CD4-positive, alpha-beta T cell (primary cell): Measurements from ENCODE around the gene CDH18. TPM values are rescaled to one million over a fixed set of nuclear protein-coding genes. Genes with fewer than 3 reads are reported as not detected.

Experiments used
- ATAC-seq: fragments of 200-7000 bp; cut with Tn5 transposase; one replicate; pipeline ENCODE4 v1.10.0; 2022; ENCODE audit warnings: mild to moderate bottlenecking; ENCODE audit not compliant: poor library complexity
- CTCF ChIA-PET: fragments of 350-600 bp; sonication (Branson Sonifier 250); formaldehyde crosslinking; loops from one replicate; lab custom pipeline; 2021; ENCODE audit warnings: antibody characterized with exemption, inconsistent platforms; lab: Charles Lee
- POLR2A ChIA-PET: fragments of 350-600 bp; sonication (Branson Sonifier 250); formaldehyde crosslinking; loops from one replicate; lab custom pipeline; 2021; ENCODE audit warnings: antibody characterized with exemption, inconsistent platforms; lab: Charles Lee
- DNase-seq, 14 experiments: peaks; one replicate each; pipeline ENCODE4 v3.0.0-alpha.2; 2013 to 2020; ENCODE audit warnings: mixed read lengths in 2 of 14
- H3K27ac ChIP-seq, 2 donors: one replicate each; pipeline versions ENCODE4 v1.5.1 to v1.7.0; 2013; ENCODE audit warnings: low read length in 2 of 2, low read depth in 1 of 2, mild to moderate bottlenecking in 1 of 2
- H3K27me3 ChIP-seq, 2 experiments: 1 replicate in 1 of 2; 2 replicates in 1 of 2; pipeline versions ENCODE4 v1.6.1 to v1.7.0; 2013; ENCODE audit warnings: low read length in 2 of 2, control low read depth in 1 of 2, mild to moderate bottlenecking in 1 of 2, moderate library complexity in 1 of 2; ENCODE audit not compliant: insufficient read depth in 2 of 2, control insufficient read depth in 1 of 2
- H3K36me3 ChIP-seq: one replicate; pipeline ENCODE4 v1.6.1; 2013; ENCODE audit warnings: low read length, control low read depth; ENCODE audit not compliant: insufficient read depth
- H3K4me1 ChIP-seq: one replicate; pipeline ENCODE4 v1.6.1; 2013; ENCODE audit warnings: low read length, control low read depth; ENCODE audit not compliant: insufficient read depth
- H3K4me3 ChIP-seq: one replicate; pipeline ENCODE4 v1.5.1; 2013; ENCODE audit warnings: mild to moderate bottlenecking, low read length, moderate library complexity
- H3K9me3 ChIP-seq, 2 experiments: 1 replicate in 1 of 2; 2 replicates in 1 of 2; pipeline versions ENCODE4 v1.6.1 to v1.7.0; 2013; ENCODE audit warnings: low read length in 2 of 2, mild to moderate bottlenecking in 2 of 2, control low read depth in 1 of 2, moderate library complexity in 1 of 2; ENCODE audit not compliant: control insufficient read depth in 1 of 2, insufficient read depth in 1 of 2
- H3K27ac Mint-ChIP-seq: one replicate; pipeline ENCODE4 v1.8.0; 2020; ENCODE audit warnings: mixed read lengths
- H3K27me3 Mint-ChIP-seq: one replicate; pipeline ENCODE4 v1.8.0; 2021; ENCODE audit warnings: mixed read lengths
- H3K36me3 Mint-ChIP-seq: one replicate; pipeline ENCODE4 v1.8.0; 2021; ENCODE audit warnings: low read depth, mixed read lengths
- H3K4me1 Mint-ChIP-seq: one replicate; pipeline ENCODE4 v1.8.0; 2021; ENCODE audit warnings: low read depth, mixed read lengths
- H3K4me3 Mint-ChIP-seq: one replicate; pipeline ENCODE4 v1.8.0; 2020; ENCODE audit warnings: mild to moderate bottlenecking, mixed read lengths
- H3K9me3 Mint-ChIP-seq: one replicate; pipeline ENCODE4 v1.8.0; 2020; ENCODE audit warnings: mixed read lengths
- intact Hi-C, 2 experiments: fragments of 100-400 bp; cut with DNase I in 1 of 2; cut with micrococcal nuclease in 1 of 2; formaldehyde crosslinking; loops; one replicate each; pipeline versions ENCODE4 v1.15.1 to v1.9.0; 2023 to 2025; cut with DNase I, micrococcal nuclease
- total RNA-seq, 174 experiments: library from RNA in 2 of 174; stranded (reverse) in 2 of 174; gene quantifications; one replicate each; pipeline ENCODE4 v1.2.3 and lab custom pipeline; 2021 to 2026
- TF ChIP-seq, protein P1 (sequence below): fragments of 200-600 bp; IDR thresholded peaks from one replicate; pipeline ENCODE4 v1.8.0; 2022; ENCODE audit warnings: antibody characterized with exemption, mild to moderate bottlenecking

The CDH18 gene
- total RNA-seq, 2 experiments from 2014 or later = not detected

DNA sequence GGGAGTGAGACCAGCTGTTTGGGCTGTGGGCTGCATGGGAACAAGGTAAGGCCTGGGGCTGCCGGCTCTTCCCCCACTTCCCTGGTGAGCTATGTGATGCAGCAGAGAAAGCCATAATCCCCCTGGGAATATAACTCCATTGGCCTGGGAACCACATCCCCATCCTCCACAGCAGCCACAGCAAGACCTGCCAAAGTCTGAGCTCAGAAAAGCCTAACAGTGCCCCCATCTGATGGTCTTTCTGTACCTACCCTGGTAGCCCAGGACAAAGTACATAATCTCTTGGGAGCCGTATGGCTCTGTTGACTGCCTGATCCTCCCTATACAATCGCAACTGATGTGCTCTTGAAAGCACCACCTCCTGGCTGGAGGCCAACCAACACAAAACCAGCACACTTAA, 432.6 kb downstream of the CDH18 start:
- no peak overlapping the region for H3K4me3 Mint-ChIP-seq
- H3K27me3 Mint-ChIP-seq = no peaks in the 10 kb centered on the region
- H3K9me3 ChIP-seq = peaks cover 0 to 8% of the 10 kb centered on the region in 2 experiments
- no peak overlapping the region for H3K4me3 ChIP-seq
- ATAC-seq (no peak), DNase-seq (no peak)
- H3K4me1 Mint-ChIP-seq = no peaks in the 10 kb centered on the region
- H3K4me1 ChIP-seq = no peaks in the 10 kb centered on the region
- peaks cover 14% of the 10 kb centered on the region for H3K9me3 Mint-ChIP-seq
- no peaks in the 10 kb centered on the region for H3K27me3 ChIP-seq
- H3K27ac ChIP-seq = no peak overlapping the region
- H3K27ac Mint-ChIP-seq = no peak overlapping the region
- no peaks in the 10 kb centered on the region for H3K36me3 ChIP-seq
- TF ChIP-seq, protein P1, sequence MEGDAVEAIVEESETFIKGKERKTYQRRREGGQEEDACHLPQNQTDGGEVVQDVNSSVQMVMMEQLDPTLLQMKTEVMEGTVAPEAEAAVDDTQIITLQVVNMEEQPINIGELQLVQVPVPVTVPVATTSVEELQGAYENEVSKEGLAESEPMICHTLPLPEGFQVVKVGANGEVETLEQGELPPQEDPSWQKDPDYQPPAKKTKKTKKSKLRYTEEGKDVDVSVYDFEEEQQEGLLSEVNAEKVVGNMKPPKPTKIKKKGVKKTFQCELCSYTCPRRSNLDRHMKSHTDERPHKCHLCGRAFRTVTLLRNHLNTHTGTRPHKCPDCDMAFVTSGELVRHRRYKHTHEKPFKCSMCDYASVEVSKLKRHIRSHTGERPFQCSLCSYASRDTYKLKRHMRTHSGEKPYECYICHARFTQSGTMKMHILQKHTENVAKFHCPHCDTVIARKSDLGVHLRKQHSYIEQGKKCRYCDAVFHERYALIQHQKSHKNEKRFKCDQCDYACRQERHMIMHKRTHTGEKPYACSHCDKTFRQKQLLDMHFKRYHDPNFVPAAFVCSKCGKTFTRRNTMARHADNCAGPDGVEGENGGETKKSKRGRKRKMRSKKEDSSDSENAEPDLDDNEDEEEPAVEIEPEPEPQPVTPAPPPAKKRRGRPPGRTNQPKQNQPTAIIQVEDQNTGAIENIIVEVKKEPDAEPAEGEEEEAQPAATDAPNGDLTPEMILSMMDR = no peak
- ChIA-PET CTCF (no interaction called here), POLR2A (no interaction called here)
- intact Hi-C loops = no loop called here
- H3K36me3 Mint-ChIP-seq = no peaks in the 10 kb centered on the region

DNA sequence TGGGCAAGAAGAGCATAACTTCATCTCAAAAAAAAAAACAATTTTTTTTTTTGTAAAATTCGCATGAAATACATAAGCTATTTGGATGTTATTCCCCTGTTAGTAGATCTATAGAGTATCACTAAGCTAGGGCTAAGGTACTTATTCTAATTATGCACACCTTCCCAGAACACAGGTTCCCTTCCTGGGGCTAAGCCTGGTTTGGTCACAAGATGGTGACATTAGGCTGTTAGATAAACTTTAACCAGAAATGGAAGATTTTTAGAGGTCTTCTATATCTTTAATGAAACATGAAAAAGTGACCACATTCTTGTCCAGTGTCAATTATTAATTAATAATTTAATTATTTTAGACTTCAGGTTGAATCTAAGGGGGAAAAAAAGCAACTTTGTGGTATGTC, 433.5 kb downstream of the CDH18 start:
- ATAC-seq (no peak), DNase-seq (no peak)
- Histone ChIP-seq H3K9me3 (peaks cover 0 to 8% of the 10 kb centered on the region in 2 experiments), H3K27ac (no peak overlapping the region), H3K4me3 (no peak overlapping the region), H3K36me3 (no peaks in the 10 kb centered on the region), H3K27me3 (no peaks in the 10 kb centered on the region), H3K4me1 (no peaks in the 10 kb centered on the region)
- H3K27ac Mint-ChIP-seq = no peak overlapping the region
- H3K4me3 Mint-ChIP-seq = no peak overlapping the region
- TF ChIP-seq, protein P1 = no peak
- H3K4me1 Mint-ChIP-seq = no peaks in the 10 kb centered on the region
- intact Hi-C loops = no loop called here
- ChIA-PET POLR2A (no interaction called here), CTCF (no interaction called here)
- no peaks in the 10 kb centered on the region for H3K27me3 Mint-ChIP-seq
- H3K9me3 Mint-ChIP-seq = peaks cover 18% of the 10 kb centered on the region
- H3K36me3 Mint-ChIP-seq = no peaks in the 10 kb centered on the region

DNA sequence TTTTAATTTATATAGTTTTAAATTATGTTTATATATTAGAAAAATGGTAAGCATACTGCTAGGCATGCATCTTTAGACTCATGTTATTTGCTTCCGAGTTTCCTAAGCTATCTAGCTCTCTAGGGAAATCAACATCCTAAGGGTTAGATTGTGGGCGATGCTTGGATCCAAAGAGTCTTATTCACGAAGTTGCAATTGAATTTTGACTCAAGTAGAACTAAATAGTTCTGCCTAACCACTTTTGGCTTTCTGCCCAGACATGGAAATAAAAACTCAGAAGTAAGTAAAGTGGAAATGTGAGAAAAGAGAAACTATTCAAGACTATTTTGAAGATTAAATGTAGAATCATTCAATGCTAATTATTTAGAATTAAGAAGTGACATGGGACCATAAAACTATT, 440.4 kb downstream of the CDH18 start:
- H3K9me3 Mint-ChIP-seq = peaks cover 17% of the 10 kb centered on the region
- TF ChIP-seq, protein P1 = no peak
- H3K36me3 Mint-ChIP-seq = no peaks in the 10 kb centered on the region
- intact Hi-C loops = no loop called here
- Histone ChIP-seq H3K36me3 (no peaks in the 10 kb centered on the region), H3K4me1 (no peaks in the 10 kb centered on the region), H3K9me3 (peaks cover 0 to 4% of the 10 kb centered on the region in 2 experiments), H3K4me3 (no peak overlapping the region), H3K27ac (no peak overlapping the region), H3K27me3 (no peaks in the 10 kb centered on the region)
- ChIA-PET POLR2A (no interaction called here), CTCF (no interaction called here)
- no peak overlapping the region for H3K4me3 Mint-ChIP-seq
- no peaks in the 10 kb centered on the region for H3K4me1 Mint-ChIP-seq
- no peaks in the 10 kb centered on the region for H3K27me3 Mint-ChIP-seq
- no peak for DNase-seq
- no peak for ATAC-seq
- no peak overlapping the region for H3K27ac Mint-ChIP-seq
